Esophagus squamous epithelium (tissue), 5 donors: ENCODE measurements around the gene GRIN1. TPM values are rescaled to one million over a fixed set of nuclear protein-coding genes. Genes with fewer than 3 reads are reported as not detected.
A peak's percentile ranks its signal among the peaks of the same experiment; 100 is the strongest.
"Not testable (repeated sequence)": the region's sequence is repeated elsewhere in the genome, so short reads cannot be mapped to it uniquely, and the experiment has no call there.

Experiments used
- DNase-seq: peaks from one replicate; lab custom pipeline; 2025; lab: John Stamatoyannopoulos, UW
- H3K27ac ChIP-seq, 4 donors: fragments of 200-600 bp; sonication (generic); one replicate each; pipeline ENCODE4 v1.5.1; 2016 to 2019; ENCODE audit warnings: mild to moderate bottlenecking in 1 of 4
- H3K27me3 ChIP-seq, 4 donors: fragments of 200-600 bp; sonication (generic); 1 replicate in 3 of 4; 2 replicates in 1 of 4; pipeline versions ENCODE4 v1.5.1 to v1.6.0; 2017 to 2021; ENCODE audit warnings: antibody characterized with exemption in 1 of 4
- H3K36me3 ChIP-seq, 3 donors: fragments of 200-600 bp; sonication (generic); one replicate each; pipeline ENCODE4 v1.5.1; 2016 to 2019
- H3K4me1 ChIP-seq, 3 donors: fragments of 200-600 bp; sonication (generic); one replicate each; pipeline ENCODE4 v1.5.1; 2017 to 2019
- H3K4me3 ChIP-seq, 4 donors: fragments of 200-600 bp; sonication (generic); 1 replicate in 3 of 4; 2 replicates in 1 of 4; pipeline ENCODE4 v1.5.1; 2016 to 2019; ENCODE audit warnings: mild to moderate bottlenecking in 2 of 4, moderate library complexity in 1 of 4
- H3K9me3 ChIP-seq, 3 donors: fragments of 200-600 bp; sonication (generic); one replicate each; pipeline ENCODE4 v1.5.1; 2016 to 2019
- CTCF ChIP-seq, 6 experiments: fragments of 450-650 bp in 4 of 6; fragments of 200-600 bp in 2 of 6; sonication (generic) in 2 of 6; IDR thresholded peaks; one replicate each; pipeline ENCODE4 v1.5.1; 2016 to 2019; ENCODE audit warnings: antibody characterized with exemption in 6 of 6, mild to moderate bottlenecking in 4 of 6, moderate library complexity in 4 of 6
- POLR2A ChIP-seq, 4 donors: fragments of 450-650 bp; IDR thresholded peaks; one replicate each; pipeline ENCODE4 v1.6.1; 2017; ENCODE audit warnings: antibody characterized with exemption in 4 of 4, mild to moderate bottlenecking in 4 of 4, moderate library complexity in 3 of 4
- WGBS, 2 donors: methylation state at CpG; one replicate each; pipeline ENCODE4 v1.1.5; 2018; 5-methylcytosine and 5-hydroxymethylcytosine counted together
- intact Hi-C: fragments of 100-400 bp; cut with DNase I; formaldehyde crosslinking; loops from one replicate; pipeline ENCODE4 v1.15.0; 2022
- total RNA-seq, 4 donors: library from RNA; depleted of rRNA; stranded (reverse); fragments of >200 nt; gene quantifications; one replicate each; pipeline ENCODE4 v1.1.0, GENCODE V29; 2016
- donor health status: DM: yes; HTN: yes; CAD: no.

The GRIN1 gene
- total RNA-seq, 4 donors from 2014 or later = 0.38 TPM; not detected in 3

GRCh38 chr9:137115394-137116026 is 23.4 kb upstream of the GRIN1 start:
- Histone ChIP-seq H3K9me3 (no peaks in the 10 kb centered on the region), H3K36me3 (peaks cover 4 to 30% (median 4%) of the 10 kb centered on the region in 3 donors), H3K4me1 (peaks cover 14 to 20% (median 15%) of the 10 kb centered on the region in 3 donors), H3K4me3 (peak overlapping the region in 3 of 4 donors; percentile 57 to 94 (median 88)), H3K27me3 (peaks cover 0 to 17% (median 0%) of the 10 kb centered on the region in 4 donors), H3K27ac (no peak overlapping the region)
- no peak for TF ChIP-seq CTCF (IDR thresholded peaks at IDR 0.05)
- no peak for TF ChIP-seq POLR2A (IDR thresholded peaks at IDR 0.05)
- WGBS, 2 donors = 70 to 73% methylated on average over 2 to 9 of the region's 21 CpGs
- intact Hi-C loops = loop anchor here (5.0 kb wide), 1 partner anchor 112 kb away; the partner anchor contains the start of genes CYSRT1 and RNF224
- DNase-seq = no peak

- intact Hi-C loops = loop anchor here (5.0 kb wide), 1 partner anchor 111 kb away; the partner anchor contains the start of genes CYSRT1 and RNF224
- TF ChIP-seq CTCF (IDR thresholded peaks at IDR 0.05) (no peak), POLR2A (IDR thresholded peaks at IDR 0.05) (no peak)
- H3K9me3 ChIP-seq = no peaks in the 10 kb centered on the region
- H3K4me1 ChIP-seq = peaks cover 14 to 20% (median 15%) of the 10 kb centered on the region in 3 donors
- H3K27ac ChIP-seq = no peak overlapping the region
- peaks cover 0 to 17% (median 0%) of the 10 kb centered on the region in 4 donors for H3K27me3 ChIP-seq
- no peak for DNase-seq
- H3K4me3 ChIP-seq = no peak overlapping the region
- WGBS, 2 donors = 40% methylated on average over 1 of the region's 6 CpGs; no CpG with 5 or more reads in 1 of the 2 donors
- H3K36me3 ChIP-seq = peaks cover 4 to 24% (median 4%) of the 10 kb centered on the region in 3 donors
Observed at GRCh38 chr9:137116027-137116507, 22.9 kb upstream of the GRIN1 start.

GRCh38 chr9:137116728-137117127 is 22.2 kb upstream of the GRIN1 start:
- H3K4me3 ChIP-seq = no peak overlapping the region
- TF ChIP-seq POLR2A (IDR thresholded peaks at IDR 0.05) = no peak
- no peak for TF ChIP-seq CTCF (IDR thresholded peaks at IDR 0.05)
- no peak for DNase-seq
- no peak overlapping the region for H3K27ac ChIP-seq
- 62 to 72% methylated on average over 17 of the region's 17 CpGs for WGBS, 2 donors
- intact Hi-C loops = loop anchor here (5.0 kb wide), 1 partner anchor 111 kb away; the partner anchor contains the start of genes CYSRT1 and RNF224
- peaks cover 2 to 17% (median 4%) of the 10 kb centered on the region in 3 donors for H3K36me3 ChIP-seq
- H3K4me1 ChIP-seq = peaks cover 14 to 22% (median 15%) of the 10 kb centered on the region in 3 donors
- H3K27me3 ChIP-seq = peaks cover 0 to 17% (median 0%) of the 10 kb centered on the region in 4 donors
- H3K9me3 ChIP-seq = no peaks in the 10 kb centered on the region

- Histone ChIP-seq H3K36me3 (peaks cover 0 to 12% (median 4%) of the 10 kb centered on the region in 3 donors), H3K9me3 (no peaks in the 10 kb centered on the region), H3K4me1 (peaks cover 14 to 24% (median 15%) of the 10 kb centered on the region in 3 donors), H3K27me3 (peaks cover 0 to 17% (median 0%) of the 10 kb centered on the region in 4 donors), H3K27ac (no peak overlapping the region), H3K4me3 (no peak overlapping the region)
- DNase-seq = no peak
- TF ChIP-seq POLR2A (IDR thresholded peaks at IDR 0.05) (no peak), CTCF (IDR thresholded peaks at IDR 0.05) (no peak)
- intact Hi-C loops = loop anchor here (5.0 kb wide), 1 partner anchor 110 kb away; the partner anchor contains the start of genes CYSRT1 and RNF224
- 76 to 78% methylated on average over 7 to 15 of the region's 15 CpGs for WGBS, 2 donors
Observed at GRCh38 chr9:137117269-137117731, 21.7 kb upstream of the GRIN1 start.

- WGBS, 2 donors = 73 to 82% methylated on average over 10 to 11 of the region's 12 CpGs
- H3K36me3 ChIP-seq, H3K27ac ChIP-seq, H3K4me3 ChIP-seq, DNase-seq, H3K9me3 ChIP-seq: not testable (repeated sequence)
- peaks cover 14 to 22% (median 15%) of the 10 kb centered on the region in 3 donors for H3K4me1 ChIP-seq
- H3K27me3 ChIP-seq = peaks cover 0 to 17% (median 0%) of the 10 kb centered on the region in 4 donors
- intact Hi-C loops = loop anchor here (5.0 kb wide), 1 partner anchor 109 kb away; the partner anchor contains the start of genes CYSRT1 and RNF224
Observed at GRCh38 chr9:137118092-137118603, 20.8 kb upstream of the GRIN1 start.

GRCh38 chr9:137121927-137122795 is 16.8 kb upstream of the GRIN1 start:
- H3K4me3 ChIP-seq, H3K27me3 ChIP-seq, intact Hi-C loops, H3K27ac ChIP-seq, H3K9me3 ChIP-seq, DNase-seq, H3K36me3 ChIP-seq: not testable (repeated sequence)
- peaks cover 0 to 13% (median 5%) of the 10 kb centered on the region in 3 donors for H3K4me1 ChIP-seq
- 72 to 77% methylated on average over 14 of the region's 25 CpGs for WGBS, 2 donors

- H3K9me3 ChIP-seq, DNase-seq, H3K27me3 ChIP-seq, H3K36me3 ChIP-seq, intact Hi-C loops, H3K27ac ChIP-seq, H3K4me3 ChIP-seq: not testable (repeated sequence)
- 77 to 86% methylated on average over 12 to 13 of the region's 16 CpGs for WGBS, 2 donors
- H3K4me1 ChIP-seq = peaks cover 3 to 21% (median 13%) of the 10 kb centered on the region in 3 donors
Observed at GRCh38 chr9:137122796-137123467, 16.0 kb upstream of the GRIN1 start.
